ENCODE results near the gene SMARCAD1. TPM values are rescaled to one million over a fixed set of nuclear protein-coding genes. Genes with fewer than 3 reads are reported as not detected.
"Not testable (repeated sequence)": the region's sequence is repeated elsewhere in the genome, so short reads cannot be mapped to it uniquely, and the experiment has no call there.

Gene SMARCAD1
- total and polyA plus RNA-seq, 4 donors = 3.6 to 18.8 (median 8.7) TPM

DNA sequence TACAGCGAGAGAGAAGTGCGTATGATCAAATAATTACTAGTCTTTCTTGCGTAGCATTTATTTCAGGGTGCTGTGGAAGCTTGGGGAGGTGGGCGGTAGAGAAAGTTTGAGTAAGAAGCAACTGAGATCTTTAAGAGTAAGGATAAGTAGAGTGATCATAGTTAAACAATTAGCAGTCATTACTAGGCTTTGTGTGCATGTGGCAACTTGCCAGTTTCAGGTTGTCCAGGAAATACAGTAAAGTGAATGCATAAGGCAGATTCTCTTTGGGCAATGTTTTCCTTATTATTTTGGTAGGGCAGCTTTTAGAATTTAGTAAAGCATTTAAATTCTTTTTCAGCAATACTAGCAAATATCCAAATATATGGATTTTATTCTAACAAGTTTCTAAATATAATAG is 78.0 kb downstream of the SMARCAD1 start:
- WGBS = 97% methylated on average over 4 of the region's 4 CpGs
- Histone ChIP-seq H3K9ac (ENCODE audit: low read depth in 1 of 2, low read length in 2 of 2) (no peak overlapping the region), H3K4me1 (ENCODE audit: control insufficient read depth in 4 of 4, insufficient read depth in 4 of 4, low read length in 3 of 4) (no peaks in the 10 kb centered on the region), H3K36me3 (ENCODE audit: control insufficient read depth in 4 of 4, insufficient read depth in 3 of 4, low read depth in 1 of 4, low read length in 3 of 4) (peaks cover 7 to 26% (median 19%) of the 10 kb centered on the region in 4 donors), H3K9me3 (ENCODE audit: control insufficient read depth in 4 of 4, low read length in 3 of 4) (no peaks in the 10 kb centered on the region), H3K27me3 (ENCODE audit: control insufficient read depth in 4 of 4, insufficient read depth in 4 of 4, low read length in 3 of 4) (no peaks in the 10 kb centered on the region), H3K4me3 (ENCODE audit: low read depth in 1 of 3, low read length in 3 of 3) (no peak overlapping the region), H3K27ac (ENCODE audit: low read depth in 1 of 2, low read length in 2 of 2) (no peak overlapping the region)
- TF ChIP-seq GABPA (IDR thresholded peaks at IDR 0.05 in 1 of 2, conservative IDR thresholded peaks at IDR 0.05 in 1 of 2) (no peak), RAD21 (IDR thresholded peaks at IDR 0.05) (no peak), NR2F2 (IDR thresholded peaks at IDR 0.05) (no peak)
- TF ChIP-seq, protein P1, sequence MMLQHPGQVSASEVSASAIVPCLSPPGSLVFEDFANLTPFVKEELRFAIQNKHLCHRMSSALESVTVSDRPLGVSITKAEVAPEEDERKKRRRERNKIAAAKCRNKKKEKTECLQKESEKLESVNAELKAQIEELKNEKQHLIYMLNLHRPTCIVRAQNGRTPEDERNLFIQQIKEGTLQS (IDR thresholded peaks at IDR 0.05) = no peak
- TF ChIP-seq, protein P2, sequence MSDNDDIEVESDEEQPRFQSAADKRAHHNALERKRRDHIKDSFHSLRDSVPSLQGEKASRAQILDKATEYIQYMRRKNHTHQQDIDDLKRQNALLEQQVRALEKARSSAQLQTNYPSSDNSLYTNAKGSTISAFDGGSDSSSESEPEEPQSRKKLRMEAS (IDR thresholded peaks at IDR 0.05) = no peak
- TF ChIP-seq, protein P3, sequence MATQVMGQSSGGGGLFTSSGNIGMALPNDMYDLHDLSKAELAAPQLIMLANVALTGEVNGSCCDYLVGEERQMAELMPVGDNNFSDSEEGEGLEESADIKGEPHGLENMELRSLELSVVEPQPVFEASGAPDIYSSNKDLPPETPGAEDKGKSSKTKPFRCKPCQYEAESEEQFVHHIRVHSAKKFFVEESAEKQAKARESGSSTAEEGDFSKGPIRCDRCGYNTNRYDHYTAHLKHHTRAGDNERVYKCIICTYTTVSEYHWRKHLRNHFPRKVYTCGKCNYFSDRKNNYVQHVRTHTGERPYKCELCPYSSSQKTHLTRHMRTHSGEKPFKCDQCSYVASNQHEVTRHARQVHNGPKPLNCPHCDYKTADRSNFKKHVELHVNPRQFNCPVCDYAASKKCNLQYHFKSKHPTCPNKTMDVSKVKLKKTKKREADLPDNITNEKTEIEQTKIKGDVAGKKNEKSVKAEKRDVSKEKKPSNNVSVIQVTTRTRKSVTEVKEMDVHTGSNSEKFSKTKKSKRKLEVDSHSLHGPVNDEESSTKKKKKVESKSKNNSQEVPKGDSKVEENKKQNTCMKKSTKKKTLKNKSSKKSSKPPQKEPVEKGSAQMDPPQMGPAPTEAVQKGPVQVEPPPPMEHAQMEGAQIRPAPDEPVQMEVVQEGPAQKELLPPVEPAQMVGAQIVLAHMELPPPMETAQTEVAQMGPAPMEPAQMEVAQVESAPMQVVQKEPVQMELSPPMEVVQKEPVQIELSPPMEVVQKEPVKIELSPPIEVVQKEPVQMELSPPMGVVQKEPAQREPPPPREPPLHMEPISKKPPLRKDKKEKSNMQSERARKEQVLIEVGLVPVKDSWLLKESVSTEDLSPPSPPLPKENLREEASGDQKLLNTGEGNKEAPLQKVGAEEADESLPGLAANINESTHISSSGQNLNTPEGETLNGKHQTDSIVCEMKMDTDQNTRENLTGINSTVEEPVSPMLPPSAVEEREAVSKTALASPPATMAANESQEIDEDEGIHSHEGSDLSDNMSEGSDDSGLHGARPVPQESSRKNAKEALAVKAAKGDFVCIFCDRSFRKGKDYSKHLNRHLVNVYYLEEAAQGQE (IDR thresholded peaks at IDR 0.05) = no peak
- DNase-seq (ENCODE audit: low spot score) = no peak

DNA sequence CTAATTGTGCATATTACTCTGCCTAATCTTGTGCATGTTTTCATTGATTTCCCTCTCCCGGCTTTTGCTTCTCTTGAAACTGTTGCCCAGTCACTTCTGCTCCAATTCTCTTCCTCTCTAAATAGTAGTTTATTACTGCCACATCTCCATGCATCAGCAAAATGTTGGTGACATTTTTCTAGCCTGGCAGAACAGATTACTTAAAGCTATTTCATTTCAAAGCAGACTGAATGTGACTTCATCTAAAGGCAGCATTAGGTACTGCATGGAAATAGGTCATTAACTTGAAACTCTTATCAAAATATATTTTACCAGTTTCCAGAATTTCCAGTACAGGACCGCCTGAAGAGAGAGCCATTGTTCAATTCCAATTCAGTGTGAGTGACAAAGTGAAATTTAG is 82.6 kb downstream of the SMARCAD1 start:
- WGBS = 91% methylated on average over 2 of the region's 2 CpGs
- peaks cover 2 to 8% (median 5%) of the 10 kb centered on the region in 4 donors for H3K36me3 ChIP-seq (ENCODE audit: control insufficient read depth in 4 of 4, insufficient read depth in 3 of 4, low read depth in 1 of 4, low read length in 3 of 4)
- no peak overlapping the region for H3K4me3 ChIP-seq (ENCODE audit: low read depth in 1 of 3, low read length in 3 of 3)
- no peak for DNase-seq (ENCODE audit: low spot score)
- H3K9me3 ChIP-seq (ENCODE audit: control insufficient read depth in 4 of 4, low read length in 3 of 4) = no peaks in the 10 kb centered on the region
- H3K27me3 ChIP-seq (ENCODE audit: control insufficient read depth in 4 of 4, insufficient read depth in 4 of 4, low read length in 3 of 4) = no peaks in the 10 kb centered on the region
- H3K9ac ChIP-seq (ENCODE audit: low read depth in 1 of 2, low read length in 2 of 2) = no peak overlapping the region
- H3K27ac ChIP-seq (ENCODE audit: low read depth in 1 of 2, low read length in 2 of 2) = no peak overlapping the region
- no peaks in the 10 kb centered on the region for H3K4me1 ChIP-seq (ENCODE audit: control insufficient read depth in 4 of 4, insufficient read depth in 4 of 4, low read length in 3 of 4)
- TF ChIP-seq TAF1 (conservative IDR thresholded peaks at IDR 0.05) (no peak), GABPA (IDR thresholded peaks at IDR 0.05 in 1 of 2, conservative IDR thresholded peaks at IDR 0.05 in 1 of 2) (no peak), RAD21 (IDR thresholded peaks at IDR 0.05) (no peak), HNF4G (IDR thresholded peaks at IDR 0.05) (no peak), FOXA2 (IDR thresholded peaks at IDR 0.05) (no peak), FOXA1 (IDR thresholded peaks at IDR 0.05) (no peak), EGR1 (IDR thresholded peaks at IDR 0.05; ENCODE audit: low read depth in 2 of 2) (no peak), SP1 (IDR thresholded peaks at IDR 0.05) (no peak), RXRA (IDR thresholded peaks at IDR 0.05) (no peak), HNF4A (conservative IDR thresholded peaks at IDR 0.05) (no peak), NR2F2 (IDR thresholded peaks at IDR 0.05) (no peak)
- TF ChIP-seq, protein P3 (IDR thresholded peaks at IDR 0.05) = no peak
- TF ChIP-seq, protein P4, sequence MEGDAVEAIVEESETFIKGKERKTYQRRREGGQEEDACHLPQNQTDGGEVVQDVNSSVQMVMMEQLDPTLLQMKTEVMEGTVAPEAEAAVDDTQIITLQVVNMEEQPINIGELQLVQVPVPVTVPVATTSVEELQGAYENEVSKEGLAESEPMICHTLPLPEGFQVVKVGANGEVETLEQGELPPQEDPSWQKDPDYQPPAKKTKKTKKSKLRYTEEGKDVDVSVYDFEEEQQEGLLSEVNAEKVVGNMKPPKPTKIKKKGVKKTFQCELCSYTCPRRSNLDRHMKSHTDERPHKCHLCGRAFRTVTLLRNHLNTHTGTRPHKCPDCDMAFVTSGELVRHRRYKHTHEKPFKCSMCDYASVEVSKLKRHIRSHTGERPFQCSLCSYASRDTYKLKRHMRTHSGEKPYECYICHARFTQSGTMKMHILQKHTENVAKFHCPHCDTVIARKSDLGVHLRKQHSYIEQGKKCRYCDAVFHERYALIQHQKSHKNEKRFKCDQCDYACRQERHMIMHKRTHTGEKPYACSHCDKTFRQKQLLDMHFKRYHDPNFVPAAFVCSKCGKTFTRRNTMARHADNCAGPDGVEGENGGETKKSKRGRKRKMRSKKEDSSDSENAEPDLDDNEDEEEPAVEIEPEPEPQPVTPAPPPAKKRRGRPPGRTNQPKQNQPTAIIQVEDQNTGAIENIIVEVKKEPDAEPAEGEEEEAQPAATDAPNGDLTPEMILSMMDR (IDR thresholded peaks at IDR 0.05; ENCODE audit: low read depth, low read length, missing input control) = no peak
- TF ChIP-seq, protein P2 (IDR thresholded peaks at IDR 0.05) = no peak
- TF ChIP-seq, protein P1 (IDR thresholded peaks at IDR 0.05) = no peak

DNA sequence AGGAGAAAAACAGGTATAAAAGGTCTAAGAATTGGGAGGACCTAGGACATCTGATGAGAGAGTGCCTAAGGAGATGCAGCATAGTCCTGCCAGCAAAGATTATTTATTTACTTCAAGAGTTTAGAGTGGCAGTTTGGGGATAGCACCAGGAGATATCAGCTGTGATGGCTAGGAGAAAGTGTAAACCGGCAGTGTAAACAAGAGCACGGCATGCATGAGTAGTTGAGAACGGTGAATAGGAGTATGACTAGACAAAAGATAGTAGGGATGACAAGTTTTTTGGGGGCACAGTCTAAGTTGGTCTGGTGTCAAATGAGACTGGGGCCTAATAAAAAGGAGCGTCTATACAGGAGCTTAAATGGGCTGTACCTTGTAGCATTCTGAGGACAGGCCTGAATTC is 86.3 kb downstream of the SMARCAD1 start:
- H3K9me3 ChIP-seq (ENCODE audit: control insufficient read depth in 4 of 4, low read length in 3 of 4); H3K4me3 ChIP-seq (ENCODE audit: low read depth in 1 of 3, low read length in 3 of 3); H3K36me3 ChIP-seq (ENCODE audit: control insufficient read depth in 4 of 4, insufficient read depth in 3 of 4, low read depth in 1 of 4, low read length in 3 of 4); DNase-seq (ENCODE audit: low spot score); H3K27ac ChIP-seq (ENCODE audit: low read depth in 1 of 2, low read length in 2 of 2); H3K9ac ChIP-seq (ENCODE audit: low read depth in 1 of 2, low read length in 2 of 2); H3K4me1 ChIP-seq (ENCODE audit: control insufficient read depth in 4 of 4, insufficient read depth in 4 of 4, low read length in 3 of 4); H3K27me3 ChIP-seq (ENCODE audit: control insufficient read depth in 4 of 4, insufficient read depth in 4 of 4, low read length in 3 of 4): not testable (repeated sequence)
- WGBS = 92% methylated on average over 4 of the region's 4 CpGs

Data from liver (tissue), 9 donors.